ENCODE data around the gene C5orf46.

GRCh38 chr5:147854331-147854730 is 52.0 kb downstream of the C5orf46 start:
- TF ChIP-seq, protein P1, sequence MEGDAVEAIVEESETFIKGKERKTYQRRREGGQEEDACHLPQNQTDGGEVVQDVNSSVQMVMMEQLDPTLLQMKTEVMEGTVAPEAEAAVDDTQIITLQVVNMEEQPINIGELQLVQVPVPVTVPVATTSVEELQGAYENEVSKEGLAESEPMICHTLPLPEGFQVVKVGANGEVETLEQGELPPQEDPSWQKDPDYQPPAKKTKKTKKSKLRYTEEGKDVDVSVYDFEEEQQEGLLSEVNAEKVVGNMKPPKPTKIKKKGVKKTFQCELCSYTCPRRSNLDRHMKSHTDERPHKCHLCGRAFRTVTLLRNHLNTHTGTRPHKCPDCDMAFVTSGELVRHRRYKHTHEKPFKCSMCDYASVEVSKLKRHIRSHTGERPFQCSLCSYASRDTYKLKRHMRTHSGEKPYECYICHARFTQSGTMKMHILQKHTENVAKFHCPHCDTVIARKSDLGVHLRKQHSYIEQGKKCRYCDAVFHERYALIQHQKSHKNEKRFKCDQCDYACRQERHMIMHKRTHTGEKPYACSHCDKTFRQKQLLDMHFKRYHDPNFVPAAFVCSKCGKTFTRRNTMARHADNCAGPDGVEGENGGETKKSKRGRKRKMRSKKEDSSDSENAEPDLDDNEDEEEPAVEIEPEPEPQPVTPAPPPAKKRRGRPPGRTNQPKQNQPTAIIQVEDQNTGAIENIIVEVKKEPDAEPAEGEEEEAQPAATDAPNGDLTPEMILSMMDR (IDR thresholded peaks at IDR 0.05; ENCODE audit: extremely low read depth in 1 of 2, insufficient read depth in 1 of 2, low read depth in 1 of 2, low read length in 2 of 2): no peak
- TF ChIP-seq JUN (IDR thresholded peaks at IDR 0.05; ENCODE audit: borderline replicate concordance, insufficient read depth, insufficient read length, low read depth): no peak
- no peak for TF ChIP-seq POLR2AphosphoS5 (IDR thresholded peaks at IDR 0.05; ENCODE audit: insufficient read depth, low read depth, low read length)
- TF ChIP-seq MAX (IDR thresholded peaks at IDR 0.05; ENCODE audit: insufficient read depth, insufficient read length): no peak
- TF ChIP-seq MYC (IDR thresholded peaks at IDR 0.05; ENCODE audit: low read depth, low read length): no peak
- TF ChIP-seq EZH2 (IDR thresholded peaks at IDR 0.05; ENCODE audit: borderline replicate concordance, low read depth, low read length, severe bottlenecking): no peak
- no peak for TF ChIP-seq POLR2A (IDR thresholded peaks at IDR 0.05; ENCODE audit: low read depth, low read length)
- TF ChIP-seq GATA2 (IDR thresholded peaks at IDR 0.05; ENCODE audit: insufficient read depth, insufficient read length, low read depth, low read length): no peak
- no peak for TF ChIP-seq FOS (IDR thresholded peaks at IDR 0.05; ENCODE audit: borderline replicate concordance, insufficient read depth, low read length)

Measured in endothelial cell of umbilical vein (primary cell).